Caco-2 (cell line): ENCODE data around the gene GREB1. TPM values are rescaled to one million over a fixed set of nuclear protein-coding genes. Genes with fewer than 3 reads are reported as not detected.

ENCODE experiments used
- BruUV-seq: library from RNA; stranded (reverse); fragments of 400-500 nt; replicated peaks from 2 replicates; lab custom pipeline; 2021; lab: Mats Ljungman, UMichigan
- CTCF ChIA-PET: fragments of 300-600 bp; sonication (Branson Sonifier 250); formaldehyde crosslinking; loops from one replicate; lab custom pipeline; 2022; ENCODE audit warnings: antibody characterized with exemption; lab: Charles Lee
- POLR2A ChIA-PET: fragments of 300-600 bp; sonication (Branson Sonifier 250); formaldehyde crosslinking; loops from one replicate; lab custom pipeline; 2022; ENCODE audit warnings: antibody characterized with exemption; lab: Charles Lee
- DNase-seq, 2 experiments: peaks; one replicate each; pipeline versions ENCODE4 v3.0.0 to v3.0.0-alpha.2; 2020 to 2022
- H3K27me3 ChIP-seq: replicated peaks from 2 replicates; pipeline ENCODE4 v1.6.0; 2011; ENCODE audit warnings: low read length; ENCODE audit not compliant: control insufficient read depth, insufficient read depth
- H3K36me3 ChIP-seq: 2 replicates; pipeline ENCODE4 v1.5.1; 2011; ENCODE audit warnings: low read length; ENCODE audit not compliant: control insufficient read depth, insufficient read depth
- H3K4me1 ChIP-seq: fragments of 250-450 bp; sonication (Bioruptor Pico); 2 replicates; pipeline ENCODE4 v1.5.1; 2020; ENCODE audit warnings: mild to moderate bottlenecking
- H3K4me3 ChIP-seq: 2 replicates; pipeline ENCODE4 v1.5.1; 2011; ENCODE audit warnings: low read depth, mild to moderate bottlenecking, control low read depth, low read length
- H3K9me3 ChIP-seq: fragments of 250-450 bp; sonication (Bioruptor Pico); 2 replicates; pipeline ENCODE4 v1.5.1; 2020; ENCODE audit warnings: mild to moderate bottlenecking, moderate library complexity
- H3K27ac Mint-ChIP-seq: one replicate; pipeline ENCODE4 v1.8.0; 2022; ENCODE audit warnings: mixed read lengths; ENCODE audit not compliant: unreplicated experiment
- H3K27me3 Mint-ChIP-seq: one replicate; pipeline ENCODE4 v1.8.0; 2022; ENCODE audit warnings: mixed read lengths; ENCODE audit not compliant: insufficient read depth, unreplicated experiment
- H3K36me3 Mint-ChIP-seq: one replicate; pipeline ENCODE4 v1.8.0; 2022; ENCODE audit warnings: mild to moderate bottlenecking, mixed read lengths; ENCODE audit not compliant: insufficient read depth, unreplicated experiment
- H3K4me1 Mint-ChIP-seq: one replicate; pipeline ENCODE4 v1.8.0; 2022; ENCODE audit warnings: low read depth, mixed read lengths; ENCODE audit not compliant: unreplicated experiment
- H3K4me3 Mint-ChIP-seq: one replicate; pipeline ENCODE4 v1.8.0; 2022; ENCODE audit warnings: mild to moderate bottlenecking, moderate library complexity, mixed read lengths; ENCODE audit not compliant: unreplicated experiment
- H3K9me3 Mint-ChIP-seq: one replicate; pipeline ENCODE4 v1.8.0; 2022; ENCODE audit warnings: mixed read lengths; ENCODE audit not compliant: unreplicated experiment
- intact Hi-C: fragments of 100-400 bp; cut with micrococcal nuclease; formaldehyde crosslinking; loops from one replicate; pipeline ENCODE4 v1.10.0; 2022; ENCODE audit not compliant: unreplicated experiment
- total RNA-seq: library from RNA; stranded (reverse); gene quantifications from 2 replicates; pipeline ENCODE4 v1.2.3, GENCODE V29; 2022
- TF ChIP-seq, protein P1 (sequence below), 2 experiments: fragments of 200-600 bp in 1 of 2; IDR thresholded peaks; 1 replicate in 1 of 2; 2 replicates in 1 of 2; pipeline versions ENCODE4 v1.5.1 to v1.8.0; 2011 to 2022; ENCODE audit warnings: antibody characterized with exemption in 1 of 2, control low read depth in 1 of 2, inconsistent platforms in 1 of 2, low read depth in 1 of 2, low read length in 1 of 2, mild to moderate bottlenecking in 1 of 2, moderate library complexity in 1 of 2; ENCODE audit not compliant: insufficient read depth in 1 of 2, severe bottlenecking in 1 of 2, unreplicated experiment in 1 of 2

GREB1 gene
- total RNA-seq, 1 experiment from 2014 or later: 2.4 TPM

DNA sequence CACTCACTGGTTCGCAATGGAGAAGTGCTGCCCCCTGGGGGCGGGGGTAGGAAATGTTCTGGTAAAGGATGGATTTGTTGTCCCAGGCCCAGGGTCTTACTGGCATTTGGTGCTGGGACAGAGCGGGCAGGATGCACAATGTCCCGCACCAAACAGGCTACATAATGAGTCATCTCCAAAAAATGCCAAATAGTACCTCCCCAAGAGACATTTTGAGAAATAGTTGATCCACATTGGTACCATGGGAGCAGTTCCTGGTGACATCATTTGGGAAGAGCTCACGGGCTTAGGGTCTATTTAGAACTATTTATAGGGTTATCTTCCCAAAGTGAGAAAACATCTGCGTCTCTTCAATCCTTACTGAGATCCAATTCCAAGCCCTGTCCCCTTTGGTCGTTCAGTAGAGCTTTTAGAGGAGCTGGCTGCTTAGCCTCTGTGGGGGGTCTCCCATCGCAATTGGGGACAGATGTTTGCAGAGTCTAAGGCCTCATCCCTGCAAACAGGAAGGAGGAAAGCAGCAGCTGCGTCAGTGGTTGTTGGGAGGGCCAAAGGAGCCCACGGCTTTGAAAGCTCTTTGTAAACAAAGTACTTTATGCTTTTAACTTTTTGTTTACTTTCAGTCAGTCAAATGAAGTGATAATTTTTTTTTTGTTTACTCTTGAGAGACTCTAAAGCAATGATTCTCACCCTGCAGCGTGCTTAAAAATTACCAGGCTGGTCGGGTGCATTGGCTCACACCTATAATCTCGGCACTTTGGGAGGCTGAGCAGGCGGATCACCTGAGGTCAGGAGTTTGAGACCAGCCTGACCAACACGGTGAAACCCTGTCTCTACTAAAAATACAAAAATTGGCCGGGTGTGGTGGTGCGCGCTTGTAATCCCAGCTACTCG lies 49.3 kb downstream of the GREB1 start:
- BruUV-seq: no TSS peak
- H3K4me1 Mint-ChIP-seq: no peaks in the 10 kb centered on the region
- H3K27ac Mint-ChIP-seq: peak overlapping the region; percentile 21
- H3K4me3 Mint-ChIP-seq: no peak overlapping the region
- no peaks in the 10 kb centered on the region for H3K9me3 Mint-ChIP-seq
- Histone ChIP-seq H3K4me1 (0 out of 2 replicates have a peak, but pooled peaks cover 14% of the 10 kb centered on the region), H3K9me3 (no peaks in the 10 kb centered on the region), H3K36me3 (no peaks in the 10 kb centered on the region), H3K27me3 (no peaks in the 10 kb centered on the region), H3K4me3 (no peak overlapping the region)
- no peaks in the 10 kb centered on the region for H3K27me3 Mint-ChIP-seq
- TF ChIP-seq, protein P1, sequence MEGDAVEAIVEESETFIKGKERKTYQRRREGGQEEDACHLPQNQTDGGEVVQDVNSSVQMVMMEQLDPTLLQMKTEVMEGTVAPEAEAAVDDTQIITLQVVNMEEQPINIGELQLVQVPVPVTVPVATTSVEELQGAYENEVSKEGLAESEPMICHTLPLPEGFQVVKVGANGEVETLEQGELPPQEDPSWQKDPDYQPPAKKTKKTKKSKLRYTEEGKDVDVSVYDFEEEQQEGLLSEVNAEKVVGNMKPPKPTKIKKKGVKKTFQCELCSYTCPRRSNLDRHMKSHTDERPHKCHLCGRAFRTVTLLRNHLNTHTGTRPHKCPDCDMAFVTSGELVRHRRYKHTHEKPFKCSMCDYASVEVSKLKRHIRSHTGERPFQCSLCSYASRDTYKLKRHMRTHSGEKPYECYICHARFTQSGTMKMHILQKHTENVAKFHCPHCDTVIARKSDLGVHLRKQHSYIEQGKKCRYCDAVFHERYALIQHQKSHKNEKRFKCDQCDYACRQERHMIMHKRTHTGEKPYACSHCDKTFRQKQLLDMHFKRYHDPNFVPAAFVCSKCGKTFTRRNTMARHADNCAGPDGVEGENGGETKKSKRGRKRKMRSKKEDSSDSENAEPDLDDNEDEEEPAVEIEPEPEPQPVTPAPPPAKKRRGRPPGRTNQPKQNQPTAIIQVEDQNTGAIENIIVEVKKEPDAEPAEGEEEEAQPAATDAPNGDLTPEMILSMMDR (IDR thresholded peaks at IDR 0.05; ENCODE audit: insufficient read depth in 1 of 2, low read depth in 1 of 2, low read length in 1 of 2, severe bottlenecking in 1 of 2, unreplicated experiment in 1 of 2): peak; percentile 77 to 93
- no peaks in the 10 kb centered on the region for H3K36me3 Mint-ChIP-seq
- intact Hi-C loops: loop anchor here (5.0 to 10.0 kb wide), 2 partner anchors 86 to 348 kb away; no protein-coding TSS in a partner anchor
- peak; percentile 73 to 85 for DNase-seq
- ChIA-PET CTCF (interaction anchor here (0.6 to 4.0 kb wide), 10 partner anchors 9 to 453 kb away, joined by 3 to 43 read pairs (median 6); partner anchors contain the start of gene E2F6), POLR2A (no interaction called here)

DNA sequence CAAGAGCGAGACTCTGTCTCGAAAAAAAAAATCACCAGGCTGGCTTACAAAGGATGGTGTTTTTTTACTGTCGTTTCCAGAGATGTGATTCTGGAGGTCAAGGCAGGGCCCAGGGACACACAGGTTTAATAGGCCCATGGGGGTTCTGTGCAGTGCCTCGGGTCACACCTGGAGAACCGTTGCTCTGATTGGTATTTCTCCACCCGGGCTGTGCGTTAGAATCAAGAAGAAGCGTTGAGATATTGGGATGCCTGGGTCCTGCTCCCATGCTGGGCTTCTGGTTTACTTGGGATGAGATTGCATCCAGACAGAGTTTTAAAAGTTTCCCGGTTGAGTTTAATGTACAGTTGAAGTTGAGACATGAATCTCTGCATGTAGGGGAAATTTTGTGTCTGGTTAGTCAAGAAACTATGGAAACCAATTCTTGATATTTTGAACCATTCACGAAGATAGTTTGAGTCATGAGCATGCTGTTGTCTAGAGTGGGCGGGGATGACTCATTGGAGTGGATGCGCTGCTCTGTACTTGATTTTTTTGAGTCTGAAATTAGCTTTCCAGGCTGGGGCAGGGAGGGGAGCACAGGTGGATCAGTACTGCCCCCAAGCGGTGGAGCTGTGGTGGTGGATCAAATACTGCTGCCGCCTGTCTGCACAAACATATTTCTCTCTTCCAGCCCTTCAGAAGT lies 50.1 kb downstream of the GREB1 start:
- no peaks in the 10 kb centered on the region for H3K27me3 ChIP-seq

More for the DNA sequence above, 50.1 kb downstream of the GREB1 start:
- no peak overlapping the region for H3K4me3 ChIP-seq
- Mint-ChIP-seq H3K9me3 (no peaks in the 10 kb centered on the region), H3K4me3 (no peak overlapping the region), H3K27ac (no peak overlapping the region), H3K27me3 (no peaks in the 10 kb centered on the region), H3K4me1 (no peaks in the 10 kb centered on the region), H3K36me3 (no peaks in the 10 kb centered on the region)
- POLR2A ChIA-PET: no interaction called here
- no peaks in the 10 kb centered on the region for H3K36me3 ChIP-seq
- TF ChIP-seq, protein P1 (IDR thresholded peaks at IDR 0.05; ENCODE audit: insufficient read depth in 1 of 2, low read depth in 1 of 2, low read length in 1 of 2, severe bottlenecking in 1 of 2, unreplicated experiment in 1 of 2): peak; percentile 84 to 86
- H3K9me3 ChIP-seq: no peaks in the 10 kb centered on the region
- 0 out of 2 replicates have a peak, but pooled peaks cover 14% of the 10 kb centered on the region for H3K4me1 ChIP-seq
- BruUV-seq: no TSS peak
- DNase-seq: peak; percentile 66 to 77
- CTCF ChIA-PET: interaction anchor here (0.5 to 4.0 kb wide), 15 partner anchors 14 to 459 kb away, joined by 3 to 43 read pairs (median 4); partner anchors contain the start of gene E2F6
- intact Hi-C loops: loop anchor here (1.0 to 10.0 kb wide), 6 partner anchors 87 to 452 kb away; no protein-coding TSS in a partner anchor
